NT2/D1 (cell line): Measurements from ENCODE around the gene ARHGEF16.

ENCODE experiments used
- SUZ12 ChIP-seq: IDR thresholded peaks from 2 replicates; pipeline ENCODE4 v1.6.1; 2011; ENCODE audit not compliant: insufficient read length, insufficient read depth; ENCODE audit errors: extremely low read depth
- YY1 ChIP-seq: IDR thresholded peaks from 2 replicates; pipeline ENCODE4 v1.6.1; 2011; ENCODE audit not compliant: insufficient read length, insufficient read depth
- ZNF274 ChIP-seq: IDR thresholded peaks from 2 replicates; pipeline ENCODE4 v1.6.1; 2011; ENCODE audit warnings: mild to moderate bottlenecking, low read depth, low read length

DNA sequence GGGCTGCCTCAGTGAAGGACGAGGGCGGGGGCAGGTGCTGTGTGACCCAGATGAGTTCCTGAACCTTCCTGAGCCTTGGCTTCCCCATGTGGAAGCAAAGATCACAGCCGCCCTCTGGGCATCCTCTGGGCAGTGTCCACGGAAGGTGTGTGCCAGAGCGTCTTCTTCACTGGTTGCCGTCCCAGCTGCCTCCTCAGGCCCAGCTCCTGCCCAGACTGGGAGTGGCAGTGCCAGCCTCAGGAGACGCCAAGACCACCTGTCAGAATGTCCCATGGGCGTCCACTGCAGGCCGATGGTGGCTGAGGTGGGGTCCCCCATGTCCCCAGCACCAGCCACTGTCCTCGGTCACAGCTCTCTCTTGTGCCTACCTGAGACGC is 10.2 kb downstream of the ARHGEF16 start:
- TF ChIP-seq YY1: no peak
- no peak for TF ChIP-seq ZNF274
- no peak for TF ChIP-seq SUZ12
